Mucosa of descending colon (tissue), 3 donors: ENCODE data around the gene PSMG2. TPM values are rescaled to one million over a fixed set of nuclear protein-coding genes. Genes with fewer than 3 reads are reported as not detected.

Source experiments
- ATAC-seq: fragments of 200-7000 bp; cut with Tn5 transposase; one replicate; pipeline ENCODE4 v1.9.1; 2020; ENCODE audit warnings: mild to moderate bottlenecking, moderate library complexity
- DNase-seq, 3 donors: peaks; one replicate each; pipeline ENCODE4 v3.0.0-alpha.2; 2020
- H3K36me3 ChIP-seq: fragments of 200-600 bp; one replicate; pipeline ENCODE4 v1.8.0; 2021; ENCODE audit warnings: low read depth, mild to moderate bottlenecking
- H3K4me1 ChIP-seq: fragments of 200-600 bp; one replicate; pipeline ENCODE4 v1.8.0; 2021; ENCODE audit warnings: low read depth, mild to moderate bottlenecking
- H3K4me3 ChIP-seq: fragments of 200-600 bp; one replicate; pipeline ENCODE4 v1.8.0; 2021; ENCODE audit warnings: mild to moderate bottlenecking
- H3K9me3 ChIP-seq: fragments of 200-600 bp; one replicate; pipeline ENCODE4 v1.8.0; 2021; ENCODE audit warnings: mild to moderate bottlenecking
- intact Hi-C, 2 donors: fragments of 100-400 bp; cut with DNase I in 1 of 2; cut with micrococcal nuclease in 1 of 2; formaldehyde crosslinking; loops; one replicate each; pipeline versions ENCODE4 v1.11.0 to v1.11.1; 2022; cut with DNase I, micrococcal nuclease
- total RNA-seq, 3 donors: library from RNA; stranded (reverse); fragmentation: NEBNext Ultra II Directional in 2 of 3; extraction: Animal tissue kit (Norgen Biotek cat#: 25700) in 2 of 3; gene quantifications; one replicate each; pipeline versions ENCODE4 v1.2.1 to v1.2.4, GENCODE V29; 2021 to 2023
- TF ChIP-seq, protein P1 (sequence below): fragments of 200-600 bp; IDR thresholded peaks from one replicate; pipeline ENCODE4 v1.8.0; 2022; ENCODE audit warnings: antibody characterized with exemption, mild to moderate bottlenecking
- donor health status: DM: no; HTN: no; CAD: no; lungs with moderate emphysema.
- donor health status: DM: no; HTN: no; CAD: no.
- donor health status: DM: no; HTN: yes; CAD: no.

PSMG2 gene
- total RNA-seq, 3 donors from 2014 or later = 68.7 to 73.8 (median 69.3) TPM

DNA sequence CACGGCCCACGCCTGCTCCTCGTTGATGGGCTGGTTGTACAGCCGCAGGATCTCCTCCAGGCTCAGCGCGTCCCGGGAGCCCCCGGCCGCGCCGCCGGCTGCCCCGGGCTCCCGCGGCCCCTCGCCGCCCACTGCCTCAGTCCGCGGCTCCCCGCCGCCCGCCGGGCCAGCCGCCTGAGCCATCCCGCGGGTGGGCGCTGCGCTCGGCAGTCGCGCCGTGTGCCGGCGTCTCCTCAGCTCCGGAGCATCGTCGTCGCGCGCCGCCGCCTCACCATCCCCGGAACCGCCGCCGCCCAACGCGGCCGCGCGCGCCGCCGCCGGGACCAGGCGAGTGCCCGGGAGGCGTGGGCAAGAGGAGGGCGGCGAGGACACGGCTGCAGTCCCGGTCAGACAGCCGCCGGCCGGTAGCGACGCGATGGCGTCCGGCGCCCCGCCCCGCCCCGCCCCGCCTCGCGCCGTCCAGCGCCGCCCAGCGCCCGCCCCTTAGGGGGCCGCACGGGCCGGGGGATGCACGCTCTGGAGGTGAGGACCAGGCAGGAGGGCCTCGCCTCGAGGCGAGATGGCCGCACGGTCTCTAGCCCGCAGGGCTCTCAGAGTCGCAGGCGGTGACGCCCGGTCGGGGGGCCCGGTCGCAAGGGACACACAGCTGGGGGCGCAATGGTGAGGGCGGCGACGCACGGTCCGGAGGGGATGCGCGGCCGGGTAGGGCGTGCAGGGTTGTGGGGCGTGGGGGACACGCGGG lies 45.0 kb upstream of the PSMG2 start, which contains the start of gene SPIRE1:
Gene SPIRE1 (minus strand): TSS at position 424 of the 742 bp plus-strand sequence. CDS start 241 bp downstream, at position 183.
- TF ChIP-seq, protein P1, sequence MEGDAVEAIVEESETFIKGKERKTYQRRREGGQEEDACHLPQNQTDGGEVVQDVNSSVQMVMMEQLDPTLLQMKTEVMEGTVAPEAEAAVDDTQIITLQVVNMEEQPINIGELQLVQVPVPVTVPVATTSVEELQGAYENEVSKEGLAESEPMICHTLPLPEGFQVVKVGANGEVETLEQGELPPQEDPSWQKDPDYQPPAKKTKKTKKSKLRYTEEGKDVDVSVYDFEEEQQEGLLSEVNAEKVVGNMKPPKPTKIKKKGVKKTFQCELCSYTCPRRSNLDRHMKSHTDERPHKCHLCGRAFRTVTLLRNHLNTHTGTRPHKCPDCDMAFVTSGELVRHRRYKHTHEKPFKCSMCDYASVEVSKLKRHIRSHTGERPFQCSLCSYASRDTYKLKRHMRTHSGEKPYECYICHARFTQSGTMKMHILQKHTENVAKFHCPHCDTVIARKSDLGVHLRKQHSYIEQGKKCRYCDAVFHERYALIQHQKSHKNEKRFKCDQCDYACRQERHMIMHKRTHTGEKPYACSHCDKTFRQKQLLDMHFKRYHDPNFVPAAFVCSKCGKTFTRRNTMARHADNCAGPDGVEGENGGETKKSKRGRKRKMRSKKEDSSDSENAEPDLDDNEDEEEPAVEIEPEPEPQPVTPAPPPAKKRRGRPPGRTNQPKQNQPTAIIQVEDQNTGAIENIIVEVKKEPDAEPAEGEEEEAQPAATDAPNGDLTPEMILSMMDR = no peak
- DNase-seq (peak; percentile 65 to 81 (median 72)), ATAC-seq (peak; percentile 92)
- Histone ChIP-seq H3K36me3 (no peaks in the 10 kb centered on the region), H3K4me3 (peak within 1 kb of the TSS; percentile 42), H3K9me3 (no peaks in the 10 kb centered on the region), H3K4me1 (no peaks in the 10 kb centered on the region)
- intact Hi-C loops = loop anchor here (5.0 kb wide), 1 partner anchor 266 kb away; no protein-coding TSS in a partner anchor

DNA sequence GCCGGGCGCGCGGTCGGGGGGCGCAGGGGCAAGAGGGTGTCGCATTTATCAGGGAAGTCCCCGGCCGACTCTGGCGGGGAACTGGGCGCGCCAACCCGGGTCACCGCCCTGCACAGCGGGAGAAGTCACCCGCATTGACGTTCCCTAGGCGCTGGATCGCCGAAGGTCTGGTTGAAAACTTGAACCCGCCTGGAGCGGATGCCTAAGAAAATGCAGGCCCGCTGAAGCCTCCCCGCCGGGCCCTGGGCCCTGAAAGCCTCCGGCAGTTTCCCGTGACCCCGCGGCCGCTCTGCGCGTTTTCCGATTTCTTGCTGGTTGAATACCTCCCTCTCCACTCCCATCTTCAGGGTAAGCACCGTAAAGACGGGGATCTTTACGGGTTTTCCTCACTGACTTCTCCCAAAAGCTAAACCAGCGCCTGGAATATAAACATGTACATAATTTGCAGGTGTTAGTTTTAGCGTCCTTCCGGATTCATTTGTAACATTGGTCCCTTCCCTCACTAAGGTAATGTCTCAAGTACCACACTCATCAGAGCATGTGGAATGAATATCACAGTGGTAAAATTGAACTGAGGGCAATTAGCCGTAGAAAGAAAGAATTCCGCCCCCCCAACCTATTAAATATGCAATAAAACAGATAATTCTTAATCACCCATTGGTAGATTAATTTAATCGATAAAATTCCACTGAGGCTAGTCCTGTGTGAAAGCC lies 44.3 kb upstream of the PSMG2 start:
- ATAC-seq (peak; percentile 61), DNase-seq (peak in 2 of 3 donors; percentile 39 to 69)
- Histone ChIP-seq H3K36me3 (no peaks in the 10 kb centered on the region), H3K4me3 (peak overlapping the region; percentile 42), H3K4me1 (no peaks in the 10 kb centered on the region), H3K9me3 (no peaks in the 10 kb centered on the region)
- intact Hi-C loops = loop anchor here (5.0 kb wide), 1 partner anchor 266 kb away; no protein-coding TSS in a partner anchor
- TF ChIP-seq, protein P1 = no peak

DNA sequence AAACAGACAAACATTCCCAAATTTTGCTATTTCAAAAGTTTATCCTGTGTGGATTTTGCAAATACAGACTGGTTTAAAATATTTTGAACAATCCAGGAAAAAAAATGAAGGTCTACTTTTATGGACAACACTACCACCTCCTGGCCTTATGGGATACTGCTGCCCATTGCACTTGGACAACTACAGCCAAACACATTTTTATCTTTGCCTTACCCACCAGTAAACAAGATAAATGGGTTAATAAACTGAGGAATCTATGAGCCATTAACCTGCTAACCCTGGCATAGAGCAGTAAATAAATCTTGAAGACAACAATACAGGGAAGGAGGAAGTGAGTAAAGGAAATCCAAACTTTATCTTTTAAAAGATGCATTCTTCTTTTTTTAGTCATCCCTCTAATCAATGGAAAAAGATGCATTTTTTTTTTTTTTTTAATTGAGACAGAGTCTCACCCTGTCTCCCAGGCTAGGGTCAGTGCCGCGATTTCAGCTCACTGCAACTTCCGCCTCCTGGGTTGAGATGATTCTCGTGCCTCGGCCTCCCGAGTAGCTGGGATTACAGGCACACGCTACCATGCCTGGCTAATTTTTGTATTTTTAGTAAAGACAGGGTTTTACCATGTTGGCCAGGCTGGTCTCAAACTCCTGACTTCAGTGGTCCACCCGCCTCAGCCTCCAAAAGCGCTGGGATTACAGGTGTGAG lies 42.8 kb upstream of the PSMG2 start:
- no peaks in the 10 kb centered on the region for H3K4me1 ChIP-seq
- H3K36me3 ChIP-seq = no peaks in the 10 kb centered on the region
- intact Hi-C loops = loop anchor here (5.0 kb wide), 1 partner anchor 268 kb away; no protein-coding TSS in a partner anchor
- ATAC-seq = peak; percentile 41
- TF ChIP-seq, protein P1 = peak; percentile 73
- peak in 1 of 3 donors; percentile 72 for DNase-seq
- H3K4me3 ChIP-seq = no peak overlapping the region
- H3K9me3 ChIP-seq = no peaks in the 10 kb centered on the region

GRCh38 chr18:12668041-12668440 lies 34.8 kb upstream of the PSMG2 start:
- ATAC-seq (no peak), DNase-seq (no peak)
- Histone ChIP-seq H3K4me1 (no peaks in the 10 kb centered on the region), H3K9me3 (no peaks in the 10 kb centered on the region), H3K4me3 (no peak overlapping the region), H3K36me3 (no peaks in the 10 kb centered on the region)
- TF ChIP-seq, protein P1 = no peak
- intact Hi-C loops = no loop called here

DNA sequence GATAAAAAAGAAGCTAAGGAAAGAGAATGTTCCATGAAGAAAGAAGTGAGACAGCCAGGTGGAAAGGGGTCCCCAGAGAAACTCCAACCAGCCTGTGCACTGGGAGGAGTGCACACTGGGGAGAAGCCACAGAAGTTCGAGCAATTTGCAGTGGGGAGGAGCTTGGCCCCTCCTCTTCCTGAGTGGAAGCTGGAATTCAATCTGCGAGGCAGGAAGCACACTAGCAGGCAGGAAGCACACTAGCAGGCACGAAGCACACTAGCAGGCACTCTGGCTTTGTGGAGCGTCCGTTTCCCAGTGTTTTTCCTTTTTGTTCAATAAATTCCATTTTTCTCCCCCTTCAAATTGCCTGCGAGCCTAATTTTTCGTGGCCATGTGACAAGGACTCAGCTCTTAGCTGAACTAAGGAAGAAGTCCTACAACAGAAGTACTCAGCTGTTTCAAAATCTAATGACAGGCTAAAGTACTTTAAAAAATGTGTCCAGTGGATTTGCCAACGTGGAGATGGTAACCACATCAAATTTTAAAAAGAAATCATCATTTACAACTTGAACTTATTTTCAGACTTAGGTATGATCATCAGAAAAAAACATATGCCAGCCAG lies 23.6 kb upstream of the PSMG2 start:
- ATAC-seq (peak; percentile 51), DNase-seq (peak in 1 of 3 donors; percentile 36)
- Histone ChIP-seq H3K4me3 (no peak overlapping the region), H3K4me1 (no peaks in the 10 kb centered on the region), H3K9me3 (no peaks in the 10 kb centered on the region), H3K36me3 (no peaks in the 10 kb centered on the region)
- TF ChIP-seq, protein P1 = no peak
- intact Hi-C loops = no loop called here
